HCT116 (cell line): ENCODE data around the gene TJP1. TPM values are rescaled to one million over a fixed set of nuclear protein-coding genes. Genes with fewer than 3 reads are reported as not detected.

Source experiments
- ATAC-seq: fragments of 200-7000 bp; cut with Tn5 transposase; 2 replicates; pipeline ENCODE4 v1.9.1; 2020; ENCODE audit warnings: mild to moderate bottlenecking, moderate library complexity
- Bru-seq: library from RNA; stranded (reverse); fragments of 400-500 nt; gene quantifications from one replicate; lab custom pipeline; 2021; lab: Mats Ljungman, UMichigan
- BruChase-seq, 2 experiments: library from RNA; stranded (reverse); fragments of 400-500 nt; gene quantifications; one replicate each; lab custom pipeline; 2021; lab: Mats Ljungman, UMichigan
- BruUV-seq: library from RNA; stranded (reverse); fragments of 400-500 nt; replicated peaks from 2 replicates; lab custom pipeline; 2021; lab: Mats Ljungman, UMichigan
- CTCF ChIA-PET: fragments of 300-600 bp; sonication (Branson Sonifier 250); formaldehyde crosslinking; loops from one replicate; lab custom pipeline; 2021; ENCODE audit warnings: antibody characterized with exemption; lab: Charles Lee
- POLR2A ChIA-PET: fragments of 300-600, 350-600 bp; sonication (Branson Sonifier 250); formaldehyde crosslinking; loops from one replicate; lab custom pipeline; 2021; ENCODE audit warnings: antibody characterized with exemption; lab: Charles Lee
- RAD21 ChIA-PET, 2 experiments: fragments of 300-600 bp; sonication (Branson Sonifier 250); formaldehyde crosslinking; loops; one replicate each; lab custom pipeline; 2023; ENCODE audit warnings: low total read pairs in 2 of 2; ENCODE audit not compliant: uncharacterized antibody in 2 of 2, unreplicated experiment in 2 of 2, low non-redundant PET in 1 of 2; lab: Charles Lee
- DNase-seq: peaks from one replicate; pipeline ENCODE4 v3.0.0-alpha.2; 2010; ENCODE audit warnings: low read depth, low spot score
- H2AFZ ChIP-seq: fragments of 200-600 bp; shearing (Covaris generic), sonication (generic); 2 replicates; pipeline ENCODE4 v1.6.1; 2017; ENCODE audit warnings: low read depth, mixed run types, mixed read lengths, antibody characterized with exemption, low read length; ENCODE audit not compliant: poor library complexity, severe bottlenecking
- H3K27ac ChIP-seq: 2 replicates; pipeline ENCODE4 v1.5.1; 2012; ENCODE audit warnings: low read depth, low read length
- H3K27me3 ChIP-seq: fragments of 200-600 bp; sonication (generic); 2 replicates; pipeline ENCODE4 v1.6.1; 2016; ENCODE audit warnings: mixed run types, low read length, mixed read lengths; ENCODE audit not compliant: insufficient read depth
- H3K36me3 ChIP-seq, 2 experiments: fragments of 200-500 bp in 1 of 2; fragments of 200-600 bp in 1 of 2; sonication (Bioruptor generic) in 1 of 2; sonication (generic) in 1 of 2; 2 replicates each; pipeline versions ENCODE4 v1.5.1 to v1.6.1; 2014 to 2016; ENCODE audit warnings: low read length in 2 of 2, inconsistent platforms in 1 of 2, mixed read lengths in 1 of 2, mixed run types in 1 of 2; ENCODE audit not compliant: insufficient read depth in 2 of 2, control insufficient read depth in 1 of 2
- H3K4me1 ChIP-seq, 2 experiments: fragments of 200-600 bp in 1 of 2; sonication (generic) in 1 of 2; 2 replicates each; pipeline versions ENCODE4 v1.5.1 to v1.6.1; 2012 to 2017; ENCODE audit warnings: low read length in 2 of 2, inconsistent platforms in 1 of 2, mild to moderate bottlenecking in 1 of 2, mixed read lengths in 1 of 2, mixed run types in 1 of 2, moderate library complexity in 1 of 2; ENCODE audit not compliant: insufficient read depth in 2 of 2, control insufficient read depth in 1 of 2
- H3K4me2 ChIP-seq: fragments of 200-600 bp; sonication (generic); 2 replicates; pipeline ENCODE4 v1.6.1; 2017; ENCODE audit warnings: mixed run types, low read length, mixed read lengths
- H3K4me3 ChIP-seq, 2 experiments: fragments of 200-600 bp in 1 of 2; sonication (generic) in 1 of 2; replicated peaks in 1 of 2; 2 replicates each; pipeline ENCODE4 v1.5.1; 2011 to 2016; ENCODE audit warnings: low read length in 2 of 2, control low read depth in 1 of 2, low read depth in 1 of 2, mild to moderate bottlenecking in 1 of 2, mixed read lengths in 1 of 2, mixed run types in 1 of 2
- H3K79me2 ChIP-seq: fragments of 200-600 bp; sonication (generic); 2 replicates; pipeline ENCODE4 v1.6.1; 2017; ENCODE audit warnings: mild to moderate bottlenecking, mixed run types, low read length, moderate library complexity, mixed read lengths; ENCODE audit not compliant: insufficient read depth
- H3K9ac ChIP-seq: fragments of 200-600 bp; sonication (generic); 2 replicates; pipeline ENCODE4 v1.6.1; 2016; ENCODE audit warnings: low read length, mixed read lengths
- H3K9me2 ChIP-seq: fragments of 200-600 bp; sonication (generic), shearing (Covaris generic); 2 replicates; pipeline ENCODE4 v1.6.1; 2017; ENCODE audit warnings: mixed run types, mild to moderate bottlenecking, moderate library complexity; ENCODE audit not compliant: insufficient read depth
- H3K9me3 ChIP-seq, 2 experiments: fragments of 200-500 bp in 1 of 2; fragments of 200-600 bp in 1 of 2; sonication (Bioruptor generic) in 1 of 2; sonication (generic) in 1 of 2; 2 replicates each; pipeline ENCODE4 v1.6.1; 2014 to 2017; ENCODE audit warnings: low read length in 2 of 2, mixed read lengths in 2 of 2, inconsistent platforms in 1 of 2, low read depth in 1 of 2, mild to moderate bottlenecking in 1 of 2, mixed run types in 1 of 2, moderate library complexity in 1 of 2; ENCODE audit not compliant: control insufficient read depth in 1 of 2, insufficient read depth in 1 of 2
- H4K20me1 ChIP-seq: fragments of 200-600 bp; sonication (generic), shearing (Covaris generic); 2 replicates; pipeline ENCODE4 v1.6.1; 2017; ENCODE audit warnings: mixed run types, mild to moderate bottlenecking, moderate library complexity; ENCODE audit not compliant: insufficient read depth
- ATF3 ChIP-seq: IDR thresholded peaks from 2 replicates; pipeline ENCODE4 v1.6.1; 2012
- CBX3 ChIP-seq: IDR thresholded peaks from 2 replicates; pipeline ENCODE4 v1.6.1; 2012; ENCODE audit warnings: low read depth
- EGR1 ChIP-seq: IDR thresholded peaks from 2 replicates; pipeline ENCODE4 v1.6.1; 2012; ENCODE audit warnings: low read depth
- ELF1 ChIP-seq: IDR thresholded peaks from 2 replicates; pipeline ENCODE4 v1.6.1; 2012; ENCODE audit warnings: low read depth, borderline replicate concordance
- EZH2 ChIP-seq: fragments of 200-600 bp; sonication (generic); IDR thresholded peaks from 2 replicates; pipeline ENCODE4 v1.6.1; 2017; ENCODE audit warnings: antibody characterized with exemption, mixed run types
- JUND ChIP-seq: IDR thresholded peaks from 2 replicates; pipeline ENCODE4 v1.6.1; 2012
- POLR2A ChIP-seq: IDR thresholded peaks from 2 replicates; pipeline ENCODE4 v1.7.0; 2011; ENCODE audit warnings: borderline replicate concordance; ENCODE audit not compliant: insufficient read depth, insufficient read length; ENCODE audit errors: extremely low read depth
- POLR2AphosphoS5 ChIP-seq: IDR thresholded peaks from 2 replicates; pipeline ENCODE4 v1.6.1; 2011; ENCODE audit warnings: mild to moderate bottlenecking, low read depth, low read length, moderate library complexity
- SIN3A ChIP-seq: IDR thresholded peaks from 2 replicates; pipeline ENCODE4 v1.6.1; 2012; ENCODE audit warnings: low read depth
- SP1 ChIP-seq: IDR thresholded peaks from 2 replicates; pipeline ENCODE4 v1.6.1; 2012; ENCODE audit warnings: low read depth
- YY1 ChIP-seq: IDR thresholded peaks from 2 replicates; pipeline ENCODE4 v1.6.1; 2011; ENCODE audit warnings: low read length, low read depth, moderate library complexity, mild to moderate bottlenecking; ENCODE audit not compliant: insufficient replicate concordance; ENCODE audit errors: extremely low read depth
- ZFX ChIP-seq: fragments of 450-650 bp; IDR thresholded peaks from 2 replicates; pipeline ENCODE4 v1.6.1; 2017
- ZNF274 ChIP-seq: fragments of 200-500 bp; sonication (Bioruptor generic); IDR thresholded peaks from 2 replicates; pipeline ENCODE4 v1.6.1; 2014; ENCODE audit warnings: mild to moderate bottlenecking, low read depth, low read length, inconsistent platforms
- intact Hi-C: fragments of 100-400 bp; cut with micrococcal nuclease; formaldehyde crosslinking; loops from 2 replicates; pipeline ENCODE4 v1.10.0; 2022
- long read RNA-seq: library from polyadenylated mRNA; unstranded; transcript quantifications from one replicate; pipeline ENCODE4 v2.0.0, GENCODE V29; 2021; ENCODE audit not compliant: unreplicated experiment
- polyA plus RNA-seq: library from polyadenylated mRNA; unstranded; fragments of >200 nt; gene quantifications from 2 replicates; pipeline ENCODE4 v1.2.1, GENCODE V29; 2012; ENCODE audit warnings: missing spikeins
- total RNA-seq: library from RNA; stranded (reverse); gene quantifications from one replicate; pipeline ENCODE4 v1.2.1, GENCODE V29; 2021; ENCODE audit not compliant: unreplicated experiment
- TF ChIP-seq, protein P1 (sequence below): IDR thresholded peaks from 2 replicates; pipeline ENCODE4 v1.6.1; 2011; ENCODE audit warnings: mild to moderate bottlenecking, low read length, moderate library complexity; ENCODE audit not compliant: insufficient replicate concordance; ENCODE audit errors: extremely low read depth

The TJP1 gene
- total RNA-seq (83.6 TPM), Bru-seq, nascent RNA (percentile 96 among the genes with signal in this experiment), BruChase-seq, experiment 1, labeled RNA remaining after a 6-hour chase (percentile 95 among the genes with signal in this experiment), BruChase-seq, experiment 2, labeled RNA remaining after a 2-hour chase (percentile 91 among the genes with signal in this experiment)
- 34.7 and 39.7 TPM in 2 replicates for polyA plus RNA-seq
- long read RNA-seq, partial matches to known transcripts: 25 of 40 reads
- long read RNA-seq, other reads (novel, unspliced or antisense): 11 of 40 reads

GRCh38 chr15:29822100-29822683, at the start of gene TJP1:
TSS of gene TJP1 (minus strand) at chr15:29822468. CDS start at chr15:29822028, 440 bp downstream.
- Histone ChIP-seq H2AFZ (peak within 1 kb of the TSS; percentile 74), H3K4me2 (peak within 1 kb of the TSS; percentile 99), H3K9ac (peak within 1 kb of the TSS; percentile 84), H3K27me3 (no peaks in the 10 kb centered on the region), H3K27ac (peak within 1 kb of the TSS; percentile 93)
- ChIA-PET RAD21 (no interaction called here), CTCF (interaction anchor here (1.5 kb wide), 2 partner anchors 9 to 104 kb away, joined by 3 to 5 read pairs; no protein-coding TSS in a partner anchor), POLR2A (interaction anchor here (1.2 to 2.5 kb wide), 2 partner anchors 104 kb away, joined by 3 to 12 read pairs; no protein-coding TSS in a partner anchor)
- no peak for TF ChIP-seq EZH2
- TF ChIP-seq SIN3A: peak; percentile 79
- TF ChIP-seq ZFX: peak; percentile 78
- TF ChIP-seq SP1: 0 out of 2 replicates have a peak, but pooled peaks have one; percentile 1
- peak; percentile 72 for TF ChIP-seq POLR2A
- no peak for TF ChIP-seq JUND
- TF ChIP-seq EGR1: peak; percentile 65
- no peak for TF ChIP-seq ZNF274
- TF ChIP-seq, protein P1, sequence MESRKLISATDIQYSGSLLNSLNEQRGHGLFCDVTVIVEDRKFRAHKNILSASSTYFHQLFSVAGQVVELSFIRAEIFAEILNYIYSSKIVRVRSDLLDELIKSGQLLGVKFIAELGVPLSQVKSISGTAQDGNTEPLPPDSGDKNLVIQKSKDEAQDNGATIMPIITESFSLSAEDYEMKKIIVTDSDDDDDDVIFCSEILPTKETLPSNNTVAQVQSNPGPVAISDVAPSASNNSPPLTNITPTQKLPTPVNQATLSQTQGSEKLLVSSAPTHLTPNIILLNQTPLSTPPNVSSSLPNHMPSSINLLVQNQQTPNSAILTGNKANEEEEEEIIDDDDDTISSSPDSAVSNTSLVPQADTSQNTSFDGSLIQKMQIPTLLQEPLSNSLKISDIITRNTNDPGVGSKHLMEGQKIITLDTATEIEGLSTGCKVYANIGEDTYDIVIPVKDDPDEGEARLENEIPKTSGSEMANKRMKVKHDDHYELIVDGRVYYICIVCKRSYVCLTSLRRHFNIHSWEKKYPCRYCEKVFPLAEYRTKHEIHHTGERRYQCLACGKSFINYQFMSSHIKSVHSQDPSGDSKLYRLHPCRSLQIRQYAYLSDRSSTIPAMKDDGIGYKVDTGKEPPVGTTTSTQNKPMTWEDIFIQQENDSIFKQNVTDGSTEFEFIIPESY: no peak
- no peak for TF ChIP-seq ELF1
- TF ChIP-seq POLR2AphosphoS5: peak; percentile 90
- no peak for TF ChIP-seq ATF3
- no peak for TF ChIP-seq YY1
- TF ChIP-seq CBX3: no peak
- TF ChIP-seq, all 23 proteins: peak for 6
- Histone ChIP-seq H3K36me3 (no peaks in the 10 kb centered on the region), H3K4me3 (peak within 1 kb of the TSS; percentile 63 to 79), H3K4me1 (peaks cover 16 to 31% of the 10 kb centered on the region in 2 experiments), H3K9me3 (no peaks in the 10 kb centered on the region), H4K20me1 (no peaks in the 10 kb centered on the region), H3K79me2 (peaks cover 43% of the 10 kb centered on the region), H3K9me2 (no peaks in the 10 kb centered on the region)
- no peak for DNase-seq
- ATAC-seq: peak; percentile 84
- no TSS peak for BruUV-seq
- intact Hi-C loops: loop anchor here (2.0 kb wide), 1 partner anchor 27 kb away; no protein-coding TSS in a partner anchor
